Measurements from ENCODE around the gene SH3D21. TPM values are rescaled to one million over a fixed set of nuclear protein-coding genes. Genes with fewer than 3 reads are reported as not detected.

Gene SH3D21
- total and polyA plus RNA-seq, 10 of the 15 experiments (the other 5 are each of a cell fraction or from before 2014, with no cell fraction given), result 0.06 to 5.9 (median 2.4) TPM

DNA sequence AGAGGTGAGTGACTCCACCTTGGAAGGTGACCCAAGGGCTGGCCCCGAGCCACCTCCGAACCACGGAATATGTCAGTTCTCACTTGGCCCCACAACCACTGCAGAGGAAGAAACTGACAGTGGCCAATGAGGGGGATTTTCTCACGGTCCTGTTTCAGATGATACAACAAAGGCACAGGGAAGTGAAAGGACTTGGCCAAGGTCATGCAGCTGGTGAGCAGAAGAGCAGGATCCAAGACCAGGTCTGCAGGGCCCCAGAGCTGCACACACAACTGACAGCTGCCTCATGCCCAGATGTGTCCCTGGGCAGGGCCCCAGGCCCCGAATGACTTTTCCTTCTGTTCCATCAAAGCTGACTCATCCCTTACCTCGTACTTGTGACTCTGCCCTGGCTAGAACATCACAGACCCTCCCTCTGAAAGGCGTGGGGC is 43.1 kb downstream of the SH3D21 start (continued):
- TF ChIP-seq LARP7 (IDR thresholded peaks at IDR 0.05), result no peak
- no peak for TF ChIP-seq FOS (IDR thresholded peaks at IDR 0.05; ENCODE audit: borderline replicate concordance, extremely low read depth, insufficient read length)
- no peak for TF ChIP-seq HDAC6 (IDR thresholded peaks at IDR 0.05; ENCODE audit: unreplicated experiment)
- peak; percentile 77; a peak in 3 of 4 replicates for TF ChIP-seq IKZF2 (IDR thresholded peaks at IDR 0.05)
- TF ChIP-seq EZH2 (IDR thresholded peaks at IDR 0.05; ENCODE audit: borderline replicate concordance, control insufficient read depth, low read depth, low read length), result no peak
- no peak for TF ChIP-seq ZNF274 (IDR thresholded peaks at IDR 0.05; ENCODE audit: insufficient read depth, insufficient read length)
- TF ChIP-seq ATF7 (IDR thresholded peaks at IDR 0.05; ENCODE audit: low read depth), result peak; percentile 55; the same call in 1 of the 2 replicates
- TF ChIP-seq, protein P1, sequence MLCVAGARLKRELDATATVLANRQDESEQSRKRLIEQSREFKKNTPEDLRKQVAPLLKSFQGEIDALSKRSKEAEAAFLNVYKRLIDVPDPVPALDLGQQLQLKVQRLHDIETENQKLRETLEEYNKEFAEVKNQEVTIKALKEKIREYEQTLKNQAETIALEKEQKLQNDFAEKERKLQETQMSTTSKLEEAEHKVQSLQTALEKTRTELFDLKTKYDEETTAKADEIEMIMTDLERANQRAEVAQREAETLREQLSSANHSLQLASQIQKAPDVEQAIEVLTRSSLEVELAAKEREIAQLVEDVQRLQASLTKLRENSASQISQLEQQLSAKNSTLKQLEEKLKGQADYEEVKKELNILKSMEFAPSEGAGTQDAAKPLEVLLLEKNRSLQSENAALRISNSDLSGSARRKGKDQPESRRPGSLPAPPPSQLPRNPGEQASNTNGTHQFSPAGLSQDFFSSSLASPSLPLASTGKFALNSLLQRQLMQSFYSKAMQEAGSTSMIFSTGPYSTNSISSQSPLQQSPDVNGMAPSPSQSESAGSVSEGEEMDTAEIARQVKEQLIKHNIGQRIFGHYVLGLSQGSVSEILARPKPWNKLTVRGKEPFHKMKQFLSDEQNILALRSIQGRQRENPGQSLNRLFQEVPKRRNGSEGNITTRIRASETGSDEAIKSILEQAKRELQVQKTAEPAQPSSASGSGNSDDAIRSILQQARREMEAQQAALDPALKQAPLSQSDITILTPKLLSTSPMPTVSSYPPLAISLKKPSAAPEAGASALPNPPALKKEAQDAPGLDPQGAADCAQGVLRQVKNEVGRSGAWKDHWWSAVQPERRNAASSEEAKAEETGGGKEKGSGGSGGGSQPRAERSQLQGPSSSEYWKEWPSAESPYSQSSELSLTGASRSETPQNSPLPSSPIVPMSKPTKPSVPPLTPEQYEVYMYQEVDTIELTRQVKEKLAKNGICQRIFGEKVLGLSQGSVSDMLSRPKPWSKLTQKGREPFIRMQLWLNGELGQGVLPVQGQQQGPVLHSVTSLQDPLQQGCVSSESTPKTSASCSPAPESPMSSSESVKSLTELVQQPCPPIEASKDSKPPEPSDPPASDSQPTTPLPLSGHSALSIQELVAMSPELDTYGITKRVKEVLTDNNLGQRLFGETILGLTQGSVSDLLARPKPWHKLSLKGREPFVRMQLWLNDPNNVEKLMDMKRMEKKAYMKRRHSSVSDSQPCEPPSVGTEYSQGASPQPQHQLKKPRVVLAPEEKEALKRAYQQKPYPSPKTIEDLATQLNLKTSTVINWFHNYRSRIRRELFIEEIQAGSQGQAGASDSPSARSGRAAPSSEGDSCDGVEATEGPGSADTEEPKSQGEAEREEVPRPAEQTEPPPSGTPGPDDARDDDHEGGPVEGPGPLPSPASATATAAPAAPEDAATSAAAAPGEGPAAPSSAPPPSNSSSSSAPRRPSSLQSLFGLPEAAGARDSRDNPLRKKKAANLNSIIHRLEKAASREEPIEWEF (IDR thresholded peaks at IDR 0.05; ENCODE audit: insufficient replicate concordance, low read depth, low read length), result peak; percentile 57
- TF ChIP-seq MTA2 (IDR thresholded peaks at IDR 0.05; ENCODE audit: low read depth), result peak; percentile 43; the same call in 1 of the 2 replicates
- TF ChIP-seq, protein P2, sequence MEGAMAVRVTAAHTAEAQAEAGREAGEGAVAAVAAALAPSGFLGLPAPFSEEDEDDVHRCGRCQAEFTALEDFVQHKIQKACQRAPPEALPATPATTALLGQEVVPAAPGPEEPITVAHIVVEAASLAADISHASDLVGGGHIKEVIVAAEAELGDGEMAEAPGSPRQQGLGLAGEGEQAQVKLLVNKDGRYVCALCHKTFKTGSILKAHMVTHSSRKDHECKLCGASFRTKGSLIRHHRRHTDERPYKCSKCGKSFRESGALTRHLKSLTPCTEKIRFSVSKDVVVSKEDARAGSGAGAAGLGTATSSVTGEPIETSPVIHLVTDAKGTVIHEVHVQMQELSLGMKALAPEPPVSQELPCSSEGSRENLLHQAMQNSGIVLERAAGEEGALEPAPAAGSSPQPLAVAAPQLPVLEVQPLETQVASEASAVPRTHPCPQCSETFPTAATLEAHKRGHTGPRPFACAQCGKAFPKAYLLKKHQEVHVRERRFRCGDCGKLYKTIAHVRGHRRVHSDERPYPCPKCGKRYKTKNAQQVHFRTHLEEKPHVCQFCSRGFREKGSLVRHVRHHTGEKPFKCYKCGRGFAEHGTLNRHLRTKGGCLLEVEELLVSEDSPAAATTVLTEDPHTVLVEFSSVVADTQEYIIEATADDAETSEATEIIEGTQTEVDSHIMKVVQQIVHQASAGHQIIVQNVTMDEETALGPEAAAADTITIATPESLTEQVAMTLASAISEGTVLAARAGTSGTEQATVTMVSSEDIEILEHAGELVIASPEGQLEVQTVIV (IDR thresholded peaks at IDR 0.05; ENCODE audit: borderline replicate concordance, partially characterized antibody), result no peak
- TF ChIP-seq IRF4 (IDR thresholded peaks at IDR 0.05; ENCODE audit: low read depth, low read length), result peak; percentile 58; the same call in 1 of the 2 replicates
- peak; percentile 26; the same call in 1 of the 2 replicates for TF ChIP-seq GATAD2B (conservative IDR thresholded peaks at IDR 0.05; ENCODE audit: low read depth)
- peak; percentile 75 for TF ChIP-seq IKZF1 (conservative IDR thresholded peaks at IDR 0.05)
- TF ChIP-seq, protein P3, sequence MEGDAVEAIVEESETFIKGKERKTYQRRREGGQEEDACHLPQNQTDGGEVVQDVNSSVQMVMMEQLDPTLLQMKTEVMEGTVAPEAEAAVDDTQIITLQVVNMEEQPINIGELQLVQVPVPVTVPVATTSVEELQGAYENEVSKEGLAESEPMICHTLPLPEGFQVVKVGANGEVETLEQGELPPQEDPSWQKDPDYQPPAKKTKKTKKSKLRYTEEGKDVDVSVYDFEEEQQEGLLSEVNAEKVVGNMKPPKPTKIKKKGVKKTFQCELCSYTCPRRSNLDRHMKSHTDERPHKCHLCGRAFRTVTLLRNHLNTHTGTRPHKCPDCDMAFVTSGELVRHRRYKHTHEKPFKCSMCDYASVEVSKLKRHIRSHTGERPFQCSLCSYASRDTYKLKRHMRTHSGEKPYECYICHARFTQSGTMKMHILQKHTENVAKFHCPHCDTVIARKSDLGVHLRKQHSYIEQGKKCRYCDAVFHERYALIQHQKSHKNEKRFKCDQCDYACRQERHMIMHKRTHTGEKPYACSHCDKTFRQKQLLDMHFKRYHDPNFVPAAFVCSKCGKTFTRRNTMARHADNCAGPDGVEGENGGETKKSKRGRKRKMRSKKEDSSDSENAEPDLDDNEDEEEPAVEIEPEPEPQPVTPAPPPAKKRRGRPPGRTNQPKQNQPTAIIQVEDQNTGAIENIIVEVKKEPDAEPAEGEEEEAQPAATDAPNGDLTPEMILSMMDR (IDR thresholded peaks at IDR 0.05 in 2 of 3, conservative IDR thresholded peaks at IDR 0.05 in 1 of 3; ENCODE audit: control insufficient read depth in 2 of 3, extremely low read depth in 1 of 3, insufficient read depth in 1 of 3, low read depth in 3 of 3, low read length in 3 of 3), result no peak
- TF ChIP-seq SMARCA5 (IDR thresholded peaks at IDR 0.05), result peak; percentile 65
- peak; percentile 62 for TF ChIP-seq RUNX3 (IDR thresholded peaks at IDR 0.05; ENCODE audit: low read length)
